ENCODE data around the gene PARD3B. TPM values are rescaled to one million over a fixed set of nuclear protein-coding genes. Genes with fewer than 3 reads are reported as not detected.

Gene PARD3B
- total RNA-seq, 1 experiment from 2014 or later = 6.4 TPM

DNA sequence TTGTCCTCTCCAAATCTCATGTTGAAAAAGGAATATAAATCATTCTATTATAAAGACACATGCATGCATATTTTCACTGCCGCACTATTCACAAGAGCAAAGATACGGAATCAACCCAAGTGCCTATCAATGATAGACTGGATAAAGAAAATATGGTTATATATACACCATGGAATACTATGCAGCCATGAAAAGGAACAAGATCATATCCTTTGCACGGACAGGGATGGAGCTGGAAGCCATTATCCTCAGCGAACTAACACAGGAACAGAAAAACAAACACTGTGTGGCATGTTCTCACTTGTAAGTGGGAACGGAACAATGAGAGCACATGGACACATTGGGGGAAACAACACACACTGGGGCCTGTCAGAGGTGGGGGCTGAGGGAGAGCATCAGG is 28.1 kb upstream of the PARD3B start:
- TF ChIP-seq, protein P1, sequence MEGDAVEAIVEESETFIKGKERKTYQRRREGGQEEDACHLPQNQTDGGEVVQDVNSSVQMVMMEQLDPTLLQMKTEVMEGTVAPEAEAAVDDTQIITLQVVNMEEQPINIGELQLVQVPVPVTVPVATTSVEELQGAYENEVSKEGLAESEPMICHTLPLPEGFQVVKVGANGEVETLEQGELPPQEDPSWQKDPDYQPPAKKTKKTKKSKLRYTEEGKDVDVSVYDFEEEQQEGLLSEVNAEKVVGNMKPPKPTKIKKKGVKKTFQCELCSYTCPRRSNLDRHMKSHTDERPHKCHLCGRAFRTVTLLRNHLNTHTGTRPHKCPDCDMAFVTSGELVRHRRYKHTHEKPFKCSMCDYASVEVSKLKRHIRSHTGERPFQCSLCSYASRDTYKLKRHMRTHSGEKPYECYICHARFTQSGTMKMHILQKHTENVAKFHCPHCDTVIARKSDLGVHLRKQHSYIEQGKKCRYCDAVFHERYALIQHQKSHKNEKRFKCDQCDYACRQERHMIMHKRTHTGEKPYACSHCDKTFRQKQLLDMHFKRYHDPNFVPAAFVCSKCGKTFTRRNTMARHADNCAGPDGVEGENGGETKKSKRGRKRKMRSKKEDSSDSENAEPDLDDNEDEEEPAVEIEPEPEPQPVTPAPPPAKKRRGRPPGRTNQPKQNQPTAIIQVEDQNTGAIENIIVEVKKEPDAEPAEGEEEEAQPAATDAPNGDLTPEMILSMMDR (conservative IDR thresholded peaks at IDR 0.05) = no peak
- H3K14ac ChIP-seq (ENCODE audit: insufficient read depth, low read length) = no peak overlapping the region
- no peaks in the 10 kb centered on the region for H4K20me1 ChIP-seq (ENCODE audit: control insufficient read depth, insufficient read depth, insufficient read length)
- no peak overlapping the region; a peak in 1 of 7 replicates for H3K27ac Mint-ChIP-seq
- no peak overlapping the region for H4K8ac ChIP-seq (replicated peaks; ENCODE audit: insufficient read length, low read depth, low read length)
- no peak overlapping the region for H4K91ac ChIP-seq (ENCODE audit: insufficient read length, low read depth, low read length)
- no peaks in the 10 kb centered on the region for H3K79me1 ChIP-seq (ENCODE audit: insufficient read depth, low read depth, low read length, poor library complexity, severe bottlenecking)
- H4K5ac ChIP-seq (ENCODE audit: insufficient read length, low read depth, low read length) = no peak overlapping the region
- H3K4me1 ChIP-seq (ENCODE audit: insufficient read depth, low read length) = peaks cover 2% of the 10 kb centered on the region; the same call in 1 of the 2 replicates
- no peak overlapping the region for H3K4me2 ChIP-seq (ENCODE audit: insufficient read depth, insufficient read length, low read length)
- H3K4me3 Mint-ChIP-seq = no peak overlapping the region
- H3K23ac ChIP-seq (ENCODE audit: insufficient read length, low read depth, low read length) = no peak overlapping the region
- no peak overlapping the region for H2BK12ac ChIP-seq (ENCODE audit: insufficient read length, low read depth, low read length)
- peaks cover 6 to 10% of the 10 kb centered on the region in 2 experiments for H3K4me1 Mint-ChIP-seq
- H2AFZ ChIP-seq (ENCODE audit: low read length) = no peak overlapping the region
- H3K4ac ChIP-seq (ENCODE audit: low read depth, low read length) = no peak overlapping the region
- no peaks in the 10 kb centered on the region for H3K23me2 ChIP-seq (ENCODE audit: insufficient read length, low read depth, low read length, poor library complexity, severe bottlenecking)
- H2AK5ac ChIP-seq (ENCODE audit: insufficient read length, low read length) = no peak overlapping the region
- no peaks in the 10 kb centered on the region for H3K79me2 ChIP-seq (ENCODE audit: insufficient read depth, low read length)
- no peak overlapping the region for H2BK120ac ChIP-seq (ENCODE audit: low read depth, low read length, poor library complexity, severe bottlenecking)
- no peaks in the 10 kb centered on the region for H3K27me3 Mint-ChIP-seq (ENCODE audit: low read depth)
- peaks cover 3 to 6% of the 10 kb centered on the region in 2 experiments; a peak in 3 of 5 replicates for H3K9me3 Mint-ChIP-seq
- H2BK5ac ChIP-seq (ENCODE audit: insufficient read length, low read length) = no peak overlapping the region
- WGBS (ENCODE audit: extremely low coverage, insufficient read length, low lambda C conversion rate) = no CpG with 5 or more reads among the region's 5 CpGs
- H3K36me3 Mint-ChIP-seq (ENCODE audit: insufficient read depth in 1 of 3, low read depth in 3 of 3) = no peaks in the 10 kb centered on the region; a peak in 1 of 7 replicates
- H3K27me3 ChIP-seq (ENCODE audit: insufficient read depth, low read length) = no peaks in the 10 kb centered on the region
- no peak overlapping the region for H3K56ac ChIP-seq (ENCODE audit: insufficient read length, low read depth, low read length)
- no peak overlapping the region for H2BK20ac ChIP-seq (ENCODE audit: low read depth, low read length, poor library complexity, severe bottlenecking)
- no peak overlapping the region for H2BK15ac ChIP-seq (ENCODE audit: low read depth, low read length)
- H3T11ph ChIP-seq (ENCODE audit: low read length) = no peak overlapping the region
- no peak overlapping the region for H3K9ac ChIP-seq (ENCODE audit: extremely low read depth, insufficient read length, low read length)
- no peaks in the 10 kb centered on the region for H3K9me3 ChIP-seq (ENCODE audit: control insufficient read depth, low read depth, low read length)
- DNase-seq = no peak
- H3K18ac ChIP-seq (ENCODE audit: insufficient read length, low read depth, low read length) = no peak overlapping the region
- no peak overlapping the region for H3K27ac ChIP-seq (ENCODE audit: insufficient read length, low read depth, low read length)

Data from H9 (cell line).